WERI-Rb-1 (cell line): ENCODE data around the gene ARHGAP26.

ENCODE experiments used
- DNase-seq: peaks from one replicate; pipeline ENCODE4 v3.0.0-alpha.2; 2020
- H3K27ac ChIP-seq: fragments of 250-450 bp; sonication (Bioruptor Pico); 2 replicates; pipeline ENCODE4 v1.5.1; 2020; ENCODE audit warnings: mild to moderate bottlenecking, moderate library complexity
- H3K27me3 ChIP-seq: fragments of 250-450 bp; sonication (Bioruptor Pico); 2 replicates; pipeline ENCODE4 v1.5.1; 2021; ENCODE audit warnings: mild to moderate bottlenecking, low read depth, moderate library complexity; ENCODE audit not compliant: insufficient read depth, severe bottlenecking
- H3K36me3 ChIP-seq: fragments of 250-450 bp; sonication (Bioruptor Pico); 2 replicates; pipeline ENCODE4 v1.5.1; 2020; ENCODE audit warnings: mild to moderate bottlenecking, moderate library complexity
- H3K4me3 ChIP-seq: 2 replicates; pipeline ENCODE4 v1.5.1; 2011; ENCODE audit warnings: low read depth, mild to moderate bottlenecking, control low read depth, low read length
- H3K9me3 ChIP-seq: fragments of 250-450 bp; sonication (Bioruptor Pico); 2 replicates; pipeline ENCODE4 v1.5.1; 2021; ENCODE audit warnings: mild to moderate bottlenecking, moderate library complexity; ENCODE audit not compliant: severe bottlenecking
- TF ChIP-seq, protein P1 (sequence below): IDR thresholded peaks from 2 replicates; pipeline ENCODE4 v1.5.1; 2011; ENCODE audit warnings: low read depth, mild to moderate bottlenecking, control low read depth, inconsistent platforms, low read length

The ARHGAP26 gene

DNA sequence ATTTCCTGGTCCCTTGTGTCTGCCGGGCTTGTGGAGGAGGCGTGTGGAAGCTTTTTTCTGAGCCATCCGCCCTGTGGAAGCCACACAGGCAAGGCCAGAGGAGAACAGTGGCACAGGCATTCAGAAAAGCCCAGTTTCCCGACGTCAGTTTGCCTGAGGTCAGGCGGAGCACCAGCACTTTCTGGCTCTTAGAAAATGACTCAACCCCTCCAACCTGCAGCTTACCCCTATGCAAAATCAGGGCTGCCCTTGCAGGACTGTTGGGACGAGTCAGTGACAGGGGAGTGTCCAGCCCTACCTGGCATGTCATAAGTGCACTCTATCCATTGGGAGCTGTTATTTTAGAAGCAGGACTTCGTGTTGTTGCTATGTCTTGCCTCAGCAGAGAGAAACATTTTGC, 417.3 kb downstream of the ARHGAP26 start:
- Histone ChIP-seq H3K27ac (no peak overlapping the region), H3K27me3 (no peaks in the 10 kb centered on the region), H3K36me3 (no peaks in the 10 kb centered on the region), H3K9me3 (no peaks in the 10 kb centered on the region), H3K4me3 (no peak overlapping the region)
- TF ChIP-seq, protein P1, sequence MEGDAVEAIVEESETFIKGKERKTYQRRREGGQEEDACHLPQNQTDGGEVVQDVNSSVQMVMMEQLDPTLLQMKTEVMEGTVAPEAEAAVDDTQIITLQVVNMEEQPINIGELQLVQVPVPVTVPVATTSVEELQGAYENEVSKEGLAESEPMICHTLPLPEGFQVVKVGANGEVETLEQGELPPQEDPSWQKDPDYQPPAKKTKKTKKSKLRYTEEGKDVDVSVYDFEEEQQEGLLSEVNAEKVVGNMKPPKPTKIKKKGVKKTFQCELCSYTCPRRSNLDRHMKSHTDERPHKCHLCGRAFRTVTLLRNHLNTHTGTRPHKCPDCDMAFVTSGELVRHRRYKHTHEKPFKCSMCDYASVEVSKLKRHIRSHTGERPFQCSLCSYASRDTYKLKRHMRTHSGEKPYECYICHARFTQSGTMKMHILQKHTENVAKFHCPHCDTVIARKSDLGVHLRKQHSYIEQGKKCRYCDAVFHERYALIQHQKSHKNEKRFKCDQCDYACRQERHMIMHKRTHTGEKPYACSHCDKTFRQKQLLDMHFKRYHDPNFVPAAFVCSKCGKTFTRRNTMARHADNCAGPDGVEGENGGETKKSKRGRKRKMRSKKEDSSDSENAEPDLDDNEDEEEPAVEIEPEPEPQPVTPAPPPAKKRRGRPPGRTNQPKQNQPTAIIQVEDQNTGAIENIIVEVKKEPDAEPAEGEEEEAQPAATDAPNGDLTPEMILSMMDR, result no peak
- no peak for DNase-seq

DNA sequence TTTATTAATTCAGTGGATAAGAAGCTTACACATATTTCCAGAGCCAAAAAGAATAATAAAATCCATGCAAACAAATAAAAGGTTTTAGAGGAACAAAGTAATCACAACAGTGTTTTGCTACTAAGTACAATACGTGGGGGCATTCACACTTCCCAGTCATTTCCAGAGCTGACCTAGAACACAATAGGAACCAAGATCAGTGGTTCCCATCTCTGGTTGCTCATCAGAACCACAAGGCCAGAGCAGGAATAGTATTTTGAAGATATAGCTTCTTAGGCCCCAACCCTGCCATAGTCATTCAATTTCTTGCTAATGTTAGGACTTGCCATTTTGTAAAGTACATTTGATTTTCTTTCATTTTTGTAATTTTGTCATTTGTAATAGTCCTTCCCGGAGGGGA, 417.9 kb downstream of the ARHGAP26 start:
- TF ChIP-seq, protein P1, result no peak
- Histone ChIP-seq H3K36me3 (no peaks in the 10 kb centered on the region), H3K4me3 (no peak overlapping the region), H3K27ac (no peak overlapping the region), H3K9me3 (no peaks in the 10 kb centered on the region), H3K27me3 (no peaks in the 10 kb centered on the region)
- DNase-seq, result no peak

DNA sequence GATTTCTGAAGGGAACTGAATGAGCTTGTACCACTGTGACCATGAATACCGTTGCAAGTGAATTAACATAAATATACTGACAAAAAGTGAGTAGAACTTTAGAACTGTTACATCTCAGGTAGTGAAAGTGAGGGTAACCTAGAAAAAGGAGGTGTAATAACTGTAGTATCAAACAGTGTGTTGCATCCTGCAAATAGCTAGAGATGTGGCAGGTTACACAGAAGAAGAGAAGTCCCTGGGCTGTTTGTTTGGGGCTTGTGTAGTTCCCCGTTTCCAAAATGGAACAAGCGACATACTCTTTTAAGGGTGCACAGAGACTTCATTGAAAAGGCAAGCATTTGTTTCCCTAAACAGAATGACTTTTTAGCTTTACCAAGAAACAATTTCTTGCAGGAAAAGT, 418.5 kb downstream of the ARHGAP26 start:
- TF ChIP-seq, protein P1, result no peak
- Histone ChIP-seq H3K9me3 (no peaks in the 10 kb centered on the region), H3K27me3 (no peaks in the 10 kb centered on the region), H3K27ac (no peak overlapping the region), H3K36me3 (no peaks in the 10 kb centered on the region), H3K4me3 (no peak overlapping the region)
- DNase-seq, result no peak

DNA sequence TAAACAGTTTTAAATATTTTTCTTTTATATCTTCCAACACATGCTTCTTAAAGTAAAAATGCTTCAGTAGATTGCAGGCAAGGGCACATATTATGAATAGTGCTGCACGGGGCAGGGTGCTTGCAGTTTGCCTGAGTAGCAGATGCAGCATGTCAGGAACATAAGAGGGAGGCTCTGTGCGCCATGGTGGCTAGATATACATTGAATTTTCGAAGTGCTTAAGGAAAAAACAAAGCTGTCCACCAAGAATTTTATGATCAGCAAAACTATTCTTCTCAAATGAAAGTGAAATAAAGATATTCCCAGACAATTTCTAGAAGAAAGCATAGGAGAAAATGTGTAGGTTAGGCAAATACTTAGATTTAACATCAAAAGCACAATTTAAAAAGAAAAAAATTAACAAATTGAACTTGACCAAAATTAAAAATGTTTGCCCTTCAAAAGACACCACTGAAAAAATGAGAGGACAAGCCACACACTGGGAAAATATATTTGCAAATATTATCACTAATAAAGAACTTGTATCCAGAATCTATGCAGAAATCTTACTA, 420.2 kb downstream of the ARHGAP26 start:
- Histone ChIP-seq H3K27me3 (no peaks in the 10 kb centered on the region), H3K9me3 (no peaks in the 10 kb centered on the region), H3K36me3 (no peaks in the 10 kb centered on the region), H3K27ac (no peak overlapping the region), H3K4me3 (no peak overlapping the region)
- no peak for DNase-seq
- TF ChIP-seq, protein P1, result no peak

DNA sequence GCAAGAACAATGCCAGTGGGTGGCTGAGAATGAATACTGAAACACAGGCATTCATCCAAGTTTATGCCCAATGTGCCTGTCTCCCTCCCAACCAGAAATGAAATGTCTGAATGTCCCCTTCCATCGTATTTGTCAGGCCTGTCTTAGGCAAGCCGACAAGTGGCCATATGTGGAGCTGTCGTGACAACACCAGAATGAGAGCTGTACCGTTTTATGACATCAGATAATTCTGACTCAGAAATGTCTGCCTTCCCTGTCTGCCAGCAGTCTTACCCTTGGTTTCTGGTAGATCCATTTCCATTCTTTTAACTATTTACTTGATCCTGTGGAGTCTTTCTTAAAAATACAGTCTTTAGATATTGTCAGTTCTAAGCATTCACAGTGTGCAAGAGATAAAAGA, 421.5 kb downstream of the ARHGAP26 start:
- TF ChIP-seq, protein P1, result no peak
- DNase-seq, result no peak

More for the DNA sequence above, 421.5 kb downstream of the ARHGAP26 start:
- Histone ChIP-seq H3K27me3 (no peaks in the 10 kb centered on the region), H3K27ac (no peak overlapping the region), H3K4me3 (no peak overlapping the region), H3K9me3 (no peaks in the 10 kb centered on the region), H3K36me3 (no peaks in the 10 kb centered on the region)
